Ishikawa (cell line): Measurements from ENCODE around the gene ZBTB2.

Source experiments
- CEBPB ChIP-seq: IDR thresholded peaks from 2 replicates; pipeline ENCODE4 v1.6.1; 2012
- CREB1 ChIP-seq: IDR thresholded peaks from 2 replicates; pipeline ENCODE4 v1.6.1; 2012; ENCODE audit warnings: low read depth
- EGR1 ChIP-seq: IDR thresholded peaks from 2 replicates; pipeline ENCODE4 v1.6.1; 2012
- EP300 ChIP-seq: IDR thresholded peaks from 2 replicates; pipeline ENCODE4 v1.6.1; 2012; ENCODE audit warnings: borderline replicate concordance
- FOXM1 ChIP-seq: IDR thresholded peaks from 2 replicates; pipeline ENCODE4 v1.6.1; 2012; ENCODE audit warnings: low read depth, borderline replicate concordance
- NFIC ChIP-seq: IDR thresholded peaks from 2 replicates; pipeline ENCODE4 v1.6.1; 2012
- RAD21 ChIP-seq: IDR thresholded peaks from 2 replicates; pipeline ENCODE4 v1.6.1; 2012; ENCODE audit warnings: low read depth
- TAF1 ChIP-seq: IDR thresholded peaks from 2 replicates; pipeline ENCODE4 v1.6.1; 2012; ENCODE audit warnings: low read depth, mild to moderate bottlenecking
- TCF12 ChIP-seq: IDR thresholded peaks from 2 replicates; pipeline ENCODE4 v1.6.1; 2012; ENCODE audit warnings: low read depth
- TEAD4 ChIP-seq: IDR thresholded peaks from 2 replicates; pipeline ENCODE4 v1.6.1; 2012
- YY1 ChIP-seq: IDR thresholded peaks from 2 replicates; pipeline ENCODE4 v1.6.1; 2012; ENCODE audit warnings: low read depth
- ZBTB7A ChIP-seq: IDR thresholded peaks from 2 replicates; pipeline ENCODE4 v1.6.1; 2012; ENCODE audit warnings: low read depth
- TF ChIP-seq, protein P1 (sequence below): IDR thresholded peaks from 2 replicates; pipeline ENCODE4 v1.6.1; 2012
- TF ChIP-seq, protein P2 (sequence below): IDR thresholded peaks from 2 replicates; pipeline ENCODE4 v1.6.1; 2012
- TF ChIP-seq, protein P3 (sequence below): IDR thresholded peaks from 2 replicates; pipeline ENCODE4 v1.6.1; 2012; ENCODE audit warnings: low read depth, mild to moderate bottlenecking

The ZBTB2 gene

DNA sequence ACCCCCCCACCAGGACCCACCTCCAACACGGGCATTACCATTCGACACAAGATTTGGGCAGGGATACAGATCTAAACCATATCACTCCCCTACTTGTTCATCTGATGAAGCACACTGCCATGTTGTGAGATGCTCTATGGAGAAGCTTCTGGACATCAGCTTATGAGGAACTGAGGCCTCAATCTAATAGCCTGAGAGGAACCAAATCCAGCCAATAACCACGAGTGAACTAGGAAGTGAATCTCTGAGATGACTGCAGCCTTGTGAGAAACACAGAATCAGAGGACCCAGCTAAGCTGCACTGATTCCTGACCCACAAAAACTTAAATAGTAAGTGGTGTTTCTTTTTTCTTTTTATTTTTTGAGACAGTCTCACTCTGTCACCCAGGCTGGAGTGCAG is 21.6 kb upstream of the ZBTB2 start:
- TF ChIP-seq, protein P1, sequence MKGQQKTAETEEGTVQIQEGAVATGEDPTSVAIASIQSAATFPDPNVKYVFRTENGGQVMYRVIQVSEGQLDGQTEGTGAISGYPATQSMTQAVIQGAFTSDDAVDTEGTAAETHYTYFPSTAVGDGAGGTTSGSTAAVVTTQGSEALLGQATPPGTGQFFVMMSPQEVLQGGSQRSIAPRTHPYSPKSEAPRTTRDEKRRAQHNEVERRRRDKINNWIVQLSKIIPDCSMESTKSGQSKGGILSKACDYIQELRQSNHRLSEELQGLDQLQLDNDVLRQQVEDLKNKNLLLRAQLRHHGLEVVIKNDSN = no peak
- TF ChIP-seq CREB1 (no peak), EP300 (no peak), EGR1 (no peak), CEBPB (no peak), YY1 (no peak), TCF12 (no peak), TEAD4 (no peak)
- TF ChIP-seq, protein P2, sequence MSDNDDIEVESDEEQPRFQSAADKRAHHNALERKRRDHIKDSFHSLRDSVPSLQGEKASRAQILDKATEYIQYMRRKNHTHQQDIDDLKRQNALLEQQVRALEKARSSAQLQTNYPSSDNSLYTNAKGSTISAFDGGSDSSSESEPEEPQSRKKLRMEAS = no peak
- TF ChIP-seq, protein P3, sequence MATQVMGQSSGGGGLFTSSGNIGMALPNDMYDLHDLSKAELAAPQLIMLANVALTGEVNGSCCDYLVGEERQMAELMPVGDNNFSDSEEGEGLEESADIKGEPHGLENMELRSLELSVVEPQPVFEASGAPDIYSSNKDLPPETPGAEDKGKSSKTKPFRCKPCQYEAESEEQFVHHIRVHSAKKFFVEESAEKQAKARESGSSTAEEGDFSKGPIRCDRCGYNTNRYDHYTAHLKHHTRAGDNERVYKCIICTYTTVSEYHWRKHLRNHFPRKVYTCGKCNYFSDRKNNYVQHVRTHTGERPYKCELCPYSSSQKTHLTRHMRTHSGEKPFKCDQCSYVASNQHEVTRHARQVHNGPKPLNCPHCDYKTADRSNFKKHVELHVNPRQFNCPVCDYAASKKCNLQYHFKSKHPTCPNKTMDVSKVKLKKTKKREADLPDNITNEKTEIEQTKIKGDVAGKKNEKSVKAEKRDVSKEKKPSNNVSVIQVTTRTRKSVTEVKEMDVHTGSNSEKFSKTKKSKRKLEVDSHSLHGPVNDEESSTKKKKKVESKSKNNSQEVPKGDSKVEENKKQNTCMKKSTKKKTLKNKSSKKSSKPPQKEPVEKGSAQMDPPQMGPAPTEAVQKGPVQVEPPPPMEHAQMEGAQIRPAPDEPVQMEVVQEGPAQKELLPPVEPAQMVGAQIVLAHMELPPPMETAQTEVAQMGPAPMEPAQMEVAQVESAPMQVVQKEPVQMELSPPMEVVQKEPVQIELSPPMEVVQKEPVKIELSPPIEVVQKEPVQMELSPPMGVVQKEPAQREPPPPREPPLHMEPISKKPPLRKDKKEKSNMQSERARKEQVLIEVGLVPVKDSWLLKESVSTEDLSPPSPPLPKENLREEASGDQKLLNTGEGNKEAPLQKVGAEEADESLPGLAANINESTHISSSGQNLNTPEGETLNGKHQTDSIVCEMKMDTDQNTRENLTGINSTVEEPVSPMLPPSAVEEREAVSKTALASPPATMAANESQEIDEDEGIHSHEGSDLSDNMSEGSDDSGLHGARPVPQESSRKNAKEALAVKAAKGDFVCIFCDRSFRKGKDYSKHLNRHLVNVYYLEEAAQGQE = no peak

DNA sequence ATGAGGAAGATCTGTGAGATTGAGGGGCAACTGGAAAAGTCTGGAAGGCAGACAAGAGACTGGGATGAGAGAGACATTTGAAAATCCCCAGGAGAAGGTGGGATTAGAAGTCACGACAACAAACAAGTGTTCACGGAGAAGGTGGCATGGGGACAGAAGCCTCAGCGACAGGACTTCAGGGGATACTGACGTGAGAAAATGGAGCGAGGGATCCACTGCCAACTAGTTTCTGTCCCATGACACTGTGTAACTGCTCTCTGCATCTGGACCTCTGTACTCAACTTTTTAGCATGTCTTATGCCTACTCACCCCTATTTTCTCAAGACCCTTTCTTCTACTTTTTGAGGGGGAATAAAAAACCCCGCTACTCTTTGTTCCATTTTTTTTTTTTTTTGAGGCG is 18.3 kb upstream of the ZBTB2 start:
- TF ChIP-seq NFIC = no peak
- TF ChIP-seq, protein P1 = no peak
- no peak for TF ChIP-seq ZBTB7A
- no peak for TF ChIP-seq FOXM1
- TF ChIP-seq RAD21 = no peak

DNA sequence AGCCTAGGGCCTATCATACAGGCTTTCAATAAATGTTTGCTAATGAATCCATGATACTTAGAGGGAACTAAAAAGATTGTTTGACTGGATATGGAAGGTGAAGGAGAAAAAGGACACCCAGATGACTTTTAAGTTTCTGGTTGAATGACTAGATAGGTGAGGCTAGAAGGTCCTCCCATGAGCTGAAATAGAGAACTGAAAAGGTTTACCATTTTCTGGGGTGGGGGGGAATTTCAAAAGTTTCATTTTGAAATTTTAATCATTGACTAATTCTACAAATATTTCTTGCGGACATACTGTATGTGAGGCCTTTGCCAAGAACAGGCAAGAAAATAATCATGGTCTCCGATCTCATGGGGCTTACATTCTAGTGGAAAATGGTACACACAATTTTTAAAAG is 17.9 kb upstream of the ZBTB2 start:
- no peak for TF ChIP-seq CEBPB
- no peak for TF ChIP-seq YY1
- TF ChIP-seq NFIC = no peak
- TF ChIP-seq, protein P3 = no peak
- TF ChIP-seq, protein P2 = no peak
- no peak for TF ChIP-seq TCF12
- no peak for TF ChIP-seq FOXM1
- no peak for TF ChIP-seq CREB1
- TF ChIP-seq, protein P1 = no peak
- no peak for TF ChIP-seq EGR1

DNA sequence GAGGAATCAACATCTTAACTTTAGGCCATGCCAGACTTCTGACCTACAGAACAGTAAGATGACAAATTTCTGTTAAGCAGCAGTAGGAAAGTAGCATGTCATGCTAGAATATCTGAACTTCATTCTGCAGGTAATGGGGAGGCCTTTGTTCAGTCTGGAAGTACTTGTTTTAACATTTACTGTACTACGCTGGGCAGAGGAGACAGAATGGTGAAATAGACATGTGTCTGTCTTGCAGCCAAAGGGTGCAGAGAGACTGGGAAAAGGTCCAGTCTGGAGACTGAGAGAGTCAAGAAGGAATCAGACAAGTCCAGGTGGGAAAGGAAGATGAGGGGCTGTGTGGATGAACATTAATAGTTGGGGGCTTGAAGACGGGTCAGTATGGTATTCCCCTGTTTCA is 17.5 kb upstream of the ZBTB2 start:
- no peak for TF ChIP-seq ZBTB7A
- no peak for TF ChIP-seq EGR1
- no peak for TF ChIP-seq TEAD4
- TF ChIP-seq CEBPB = no peak
- no peak for TF ChIP-seq TCF12
- TF ChIP-seq, protein P3 = no peak
- no peak for TF ChIP-seq FOXM1
- TF ChIP-seq, protein P1 = no peak
- TF ChIP-seq YY1 = no peak
- no peak for TF ChIP-seq CREB1
- TF ChIP-seq NFIC = no peak
- TF ChIP-seq RAD21 = no peak
- TF ChIP-seq, protein P2 = no peak
- TF ChIP-seq TAF1 = no peak
